Neuron (in vitro differentiated cells): ENCODE data around the gene DUSP7.

Source experiments
- H2AFZ ChIP-seq: one replicate; pipeline ENCODE4 v1.6.1; 2013; ENCODE audit warnings: low read depth, mild to moderate bottlenecking, inconsistent platforms, low read length, moderate library complexity
- H3K27me3 ChIP-seq: one replicate; pipeline ENCODE4 v1.6.1; 2013; ENCODE audit warnings: low read length; ENCODE audit not compliant: insufficient read depth
- H3K36me3 ChIP-seq: one replicate; pipeline ENCODE4 v1.6.1; 2013; ENCODE audit warnings: low read length; ENCODE audit not compliant: insufficient read depth
- H3K4me1 ChIP-seq: one replicate; pipeline ENCODE4 v1.6.1; 2013; ENCODE audit warnings: low read length; ENCODE audit not compliant: insufficient read depth
- H3K4me3 ChIP-seq: 2 replicates; pipeline ENCODE4 v1.5.1; 2013; ENCODE audit warnings: mild to moderate bottlenecking, low read length, moderate library complexity
- H3K9me3 ChIP-seq: one replicate; pipeline ENCODE4 v1.6.1; 2013; ENCODE audit warnings: low read length

Gene DUSP7

GRCh38 chr3:52022323-52023100 is 33.9 kb downstream of the DUSP7 start:
- no peaks in the 10 kb centered on the region for H3K9me3 ChIP-seq
- no peaks in the 10 kb centered on the region for H3K4me1 ChIP-seq
- no peak overlapping the region for H3K4me3 ChIP-seq
- H3K36me3 ChIP-seq: no peaks in the 10 kb centered on the region
- H2AFZ ChIP-seq: no peak overlapping the region
- peaks cover 9% of the 10 kb centered on the region for H3K27me3 ChIP-seq

DNA sequence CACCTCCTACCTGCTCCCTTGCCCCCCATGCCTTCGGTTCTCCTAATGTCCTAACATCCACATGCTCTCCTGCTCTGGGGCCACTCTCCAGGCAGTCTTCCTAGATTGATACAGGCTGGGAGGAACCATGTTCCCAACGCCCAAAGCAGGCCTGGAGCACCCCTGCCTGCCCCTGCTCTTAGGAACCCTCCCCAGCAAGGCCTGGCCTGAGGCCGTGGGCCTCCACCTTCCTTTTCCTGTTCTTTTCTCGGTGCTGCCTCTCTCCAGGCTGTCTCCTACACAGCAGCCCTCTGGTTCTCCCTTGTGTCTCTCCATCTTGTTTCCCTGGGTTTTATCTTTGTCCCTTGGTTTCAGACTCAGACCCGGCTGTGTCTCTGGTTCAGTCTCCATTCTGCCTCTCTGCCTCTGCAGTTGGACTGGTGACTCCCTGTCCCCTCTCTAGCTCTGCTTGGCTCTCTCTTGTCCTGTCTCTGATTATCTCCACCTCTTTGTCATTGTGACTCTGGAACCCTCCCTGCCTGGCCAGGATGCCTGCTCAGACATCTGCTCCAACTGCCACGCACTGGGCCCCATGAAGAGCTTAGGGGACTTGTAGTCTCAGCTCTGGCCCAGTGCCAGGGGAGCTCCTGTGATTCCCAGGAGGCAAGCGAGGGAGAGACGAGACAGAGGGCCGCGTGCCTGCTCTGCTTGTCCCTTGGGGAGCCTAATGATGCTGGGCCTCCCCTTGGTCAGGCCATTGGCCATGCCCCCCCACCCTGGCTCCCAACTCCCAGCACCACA is 34.7 kb downstream of the DUSP7 start:
- Histone ChIP-seq H3K9me3 (no peaks in the 10 kb centered on the region), H3K27me3 (peaks cover 11% of the 10 kb centered on the region), H2AFZ (no peak overlapping the region), H3K4me1 (no peaks in the 10 kb centered on the region), H3K36me3 (no peaks in the 10 kb centered on the region), H3K4me3 (no peak overlapping the region)

- Histone ChIP-seq H3K4me3 (no peak overlapping the region), H3K36me3 (no peaks in the 10 kb centered on the region), H3K4me1 (no peaks in the 10 kb centered on the region), H3K9me3 (no peaks in the 10 kb centered on the region), H3K27me3 (peaks cover 10% of the 10 kb centered on the region), H2AFZ (no peak overlapping the region)
Measured at GRCh38 chr3:52020796-52021195, 35.6 kb downstream of the DUSP7 start.

- Histone ChIP-seq H3K4me3 (no peak overlapping the region), H3K9me3 (no peaks in the 10 kb centered on the region), H2AFZ (no peak overlapping the region), H3K36me3 (no peaks in the 10 kb centered on the region), H3K27me3 (peaks cover 2% of the 10 kb centered on the region), H3K4me1 (no peaks in the 10 kb centered on the region)
Measured at GRCh38 chr3:52019352-52020080, 36.9 kb downstream of the DUSP7 start.

- no peaks in the 10 kb centered on the region for H3K4me1 ChIP-seq
- H2AFZ ChIP-seq: no peak overlapping the region
- H3K9me3 ChIP-seq: no peaks in the 10 kb centered on the region
- no peaks in the 10 kb centered on the region for H3K36me3 ChIP-seq
- peaks cover 2% of the 10 kb centered on the region for H3K27me3 ChIP-seq
- no peak overlapping the region for H3K4me3 ChIP-seq
Measured at GRCh38 chr3:52018319-52019000, 37.9 kb downstream of the DUSP7 start.

DNA sequence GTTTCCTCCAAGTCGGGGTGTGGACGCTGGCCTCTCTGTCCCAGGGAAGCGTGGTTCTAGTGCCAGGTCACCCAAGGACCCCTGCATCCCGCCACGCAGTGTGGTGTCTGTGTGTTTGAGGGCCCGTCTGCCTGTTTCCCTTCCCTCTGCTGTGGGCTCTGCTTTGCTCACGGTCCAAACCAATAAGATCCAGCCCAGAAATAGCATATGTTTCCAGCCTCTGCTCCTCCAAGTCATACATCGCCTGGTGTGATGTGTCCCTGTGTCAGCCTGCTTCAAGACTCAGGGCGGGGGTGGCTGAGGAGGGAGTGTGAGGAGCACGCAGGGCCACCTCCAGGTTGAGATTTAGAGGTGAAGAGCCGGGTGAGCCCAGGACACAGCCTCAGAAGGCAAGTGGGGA is 38.8 kb downstream of the DUSP7 start:
- H3K9me3 ChIP-seq: no peaks in the 10 kb centered on the region
- no peak overlapping the region for H3K4me3 ChIP-seq
- H2AFZ ChIP-seq: no peak overlapping the region
- no peaks in the 10 kb centered on the region for H3K36me3 ChIP-seq
- no peaks in the 10 kb centered on the region for H3K4me1 ChIP-seq
- H3K27me3 ChIP-seq: peaks cover 2% of the 10 kb centered on the region

DNA sequence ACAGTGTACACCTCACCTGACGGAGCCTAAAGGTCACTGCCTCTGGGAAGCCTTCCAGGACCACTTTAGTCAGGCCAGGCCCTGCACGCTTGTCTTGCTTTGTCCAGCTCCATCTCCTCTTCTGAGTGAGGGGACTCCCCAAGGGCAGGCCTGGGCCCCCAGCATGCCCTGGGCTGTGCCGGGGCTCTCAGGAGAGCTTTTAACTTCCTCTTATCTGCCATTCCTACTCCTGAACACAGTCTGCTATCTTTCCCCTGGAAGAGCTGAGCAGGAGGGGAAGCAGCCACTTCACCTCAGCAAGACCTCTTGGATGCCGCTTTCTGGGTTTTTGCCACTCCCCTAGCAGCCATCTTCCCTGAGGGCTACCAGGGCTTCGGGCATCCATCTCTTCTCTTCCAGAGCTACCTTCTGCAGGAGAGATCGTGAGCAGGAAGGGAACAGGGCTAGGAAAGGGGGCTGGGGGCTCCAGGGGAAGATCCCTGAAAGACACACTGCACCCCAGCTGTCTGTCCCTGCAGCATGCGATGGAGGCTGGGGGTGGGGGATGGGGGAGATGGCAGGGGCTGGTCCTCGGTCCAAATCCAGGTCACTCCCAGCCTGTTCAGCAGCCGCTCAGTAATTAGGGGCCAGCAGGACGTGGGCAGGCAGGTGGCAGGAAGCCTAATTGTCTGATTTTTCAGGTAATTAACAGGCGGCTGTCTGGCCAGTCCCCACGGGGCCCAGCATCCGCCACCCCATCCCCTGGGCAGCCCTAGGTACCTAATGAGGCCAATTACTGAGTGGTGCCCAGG is 40.7 kb downstream of the DUSP7 start:
- Histone ChIP-seq H3K9me3 (peaks cover 3% of the 10 kb centered on the region), H3K36me3 (no peaks in the 10 kb centered on the region), H3K27me3 (peaks cover 2% of the 10 kb centered on the region), H3K4me1 (no peaks in the 10 kb centered on the region), H2AFZ (no peak overlapping the region), H3K4me3 (no peak overlapping the region)

DNA sequence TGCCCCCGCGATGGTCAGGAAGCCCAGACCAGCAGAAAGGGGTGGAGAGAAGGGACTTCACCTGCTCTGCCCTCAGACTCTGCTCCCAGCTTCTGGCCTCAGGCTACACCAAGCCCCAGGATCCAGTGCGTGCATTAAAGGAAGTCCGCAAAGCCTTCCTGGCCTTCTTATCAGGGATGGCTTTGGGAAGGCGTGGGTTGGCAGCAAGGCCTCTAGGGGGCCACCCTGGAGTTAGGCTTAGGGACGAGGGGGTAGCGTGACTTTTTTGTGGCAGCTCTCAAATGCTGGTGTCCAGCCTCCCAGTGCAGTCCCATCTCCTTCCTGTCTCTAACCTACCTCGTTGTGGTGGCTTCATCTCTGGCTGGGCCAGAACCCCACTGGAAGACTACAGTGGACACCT is 41.8 kb downstream of the DUSP7 start:
- H3K4me3 ChIP-seq: no peak overlapping the region
- H2AFZ ChIP-seq: no peak overlapping the region
- H3K4me1 ChIP-seq: no peaks in the 10 kb centered on the region
- peaks cover 2% of the 10 kb centered on the region for H3K27me3 ChIP-seq
- no peaks in the 10 kb centered on the region for H3K36me3 ChIP-seq
- H3K9me3 ChIP-seq: peaks cover 3% of the 10 kb centered on the region

- no peaks in the 10 kb centered on the region for H3K4me1 ChIP-seq
- H3K9me3 ChIP-seq: peaks cover 3% of the 10 kb centered on the region
- no peaks in the 10 kb centered on the region for H3K36me3 ChIP-seq
- no peak overlapping the region for H2AFZ ChIP-seq
- no peak overlapping the region for H3K4me3 ChIP-seq
- peaks cover 2% of the 10 kb centered on the region for H3K27me3 ChIP-seq
Measured at GRCh38 chr3:52013802-52014598, 42.4 kb downstream of the DUSP7 start.

- peaks cover 3% of the 10 kb centered on the region for H3K9me3 ChIP-seq
- no peaks in the 10 kb centered on the region for H3K36me3 ChIP-seq
- H3K27me3 ChIP-seq: peaks cover 2% of the 10 kb centered on the region
- H3K4me1 ChIP-seq: no peaks in the 10 kb centered on the region
- H2AFZ ChIP-seq: no peak overlapping the region
- H3K4me3 ChIP-seq: no peak overlapping the region
Measured at GRCh38 chr3:52012699-52013098, 43.7 kb downstream of the DUSP7 start.

DNA sequence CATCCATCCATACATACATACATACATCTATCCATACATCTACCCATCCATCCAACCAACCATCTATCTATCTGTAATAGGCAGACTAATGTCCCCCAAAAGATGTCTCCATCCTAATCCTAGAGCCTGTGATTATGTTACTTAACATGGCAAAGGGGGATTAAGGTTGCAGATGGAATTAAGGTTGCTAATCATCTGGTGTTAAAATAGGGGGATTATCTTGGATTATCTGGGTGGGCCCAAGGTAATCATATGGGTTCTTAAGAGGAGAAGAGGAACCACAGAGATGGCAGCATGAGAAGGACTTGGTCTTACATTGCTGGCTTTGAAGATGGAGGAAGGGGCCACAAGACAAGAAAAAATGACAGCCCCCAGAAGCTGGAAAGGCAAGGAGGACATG is 45.9 kb downstream of the DUSP7 start:
- no peak overlapping the region for H3K4me3 ChIP-seq
- H3K36me3 ChIP-seq: no peaks in the 10 kb centered on the region
- H3K4me1 ChIP-seq: peaks cover 12% of the 10 kb centered on the region
- peaks cover 3% of the 10 kb centered on the region for H3K9me3 ChIP-seq
- no peaks in the 10 kb centered on the region for H3K27me3 ChIP-seq
- no peak overlapping the region for H2AFZ ChIP-seq

DNA sequence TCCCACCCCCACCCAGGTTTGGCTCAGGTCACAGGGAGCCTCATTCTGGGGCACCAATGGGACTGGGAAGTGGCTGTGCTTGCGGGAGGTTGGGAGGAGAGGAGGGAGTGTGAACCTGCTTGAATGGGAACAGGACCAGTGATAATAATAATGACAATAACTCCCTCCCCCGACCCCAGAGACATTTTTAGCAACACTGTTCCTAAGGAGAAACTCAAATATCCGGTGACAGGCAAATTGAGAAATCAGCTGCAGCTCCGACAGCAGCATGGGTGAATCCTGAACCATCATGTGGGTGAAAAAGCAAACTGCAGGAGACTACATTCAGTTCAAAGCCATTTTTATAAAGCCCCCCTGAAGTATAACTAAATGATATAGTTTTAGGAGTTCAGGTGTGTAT is 49.1 kb downstream of the DUSP7 start:
- H3K27me3 ChIP-seq: no peaks in the 10 kb centered on the region
- no peak overlapping the region for H2AFZ ChIP-seq
- peaks cover 44% of the 10 kb centered on the region for H3K4me1 ChIP-seq
- H3K36me3 ChIP-seq: no peaks in the 10 kb centered on the region
- H3K9me3 ChIP-seq: peaks cover 3% of the 10 kb centered on the region
- no peak overlapping the region for H3K4me3 ChIP-seq
